NCI-H748 (cell line): Measurements from ENCODE around the gene INSR.
"Not testable (repeated sequence)": the region's sequence is repeated elsewhere in the genome, so short reads cannot be mapped to it uniquely, and the experiment has no call there.

Source experiments
- DNase-seq: peaks from one replicate; lab custom pipeline; 2025; ENCODE audit not compliant: unreplicated experiment; lab: John Stamatoyannopoulos, UW

Gene INSR

GRCh38 chr19:7258041-7258839 is 36.0 kb downstream of the INSR start:
- DNase-seq = no peak

GRCh38 chr19:7257148-7258040 is 36.8 kb downstream of the INSR start:
- no peak for DNase-seq

GRCh38 chr19:7255631-7256030 is 38.6 kb downstream of the INSR start:
- DNase-seq = no peak

GRCh38 chr19:7255119-7255518 is 39.1 kb downstream of the INSR start:
- no peak for DNase-seq

GRCh38 chr19:7254590-7254989 is 39.6 kb downstream of the INSR start:
- DNase-seq = no peak

GRCh38 chr19:7252364-7252763 is 41.9 kb downstream of the INSR start:
- DNase-seq = no peak

- DNase-seq = no peak
Observed at GRCh38 chr19:7251494-7251893, 42.7 kb downstream of the INSR start.

GRCh38 chr19:7250951-7251350 is 43.3 kb downstream of the INSR start:
- DNase-seq = no peak

- no peak for DNase-seq
Observed at GRCh38 chr19:7250057-7250596, 44.1 kb downstream of the INSR start.

- DNase-seq = no peak
Observed at GRCh38 chr19:7247155-7247554, 47.1 kb downstream of the INSR start.

GRCh38 chr19:7246601-7247000 is 47.6 kb downstream of the INSR start:
- no peak for DNase-seq

- DNase-seq = no peak
Observed at GRCh38 chr19:7242601-7243258, 51.5 kb downstream of the INSR start.

- DNase-seq = no peak
Observed at GRCh38 chr19:7238051-7238450, 56.2 kb downstream of the INSR start.

GRCh38 chr19:7236153-7236552 is 58.1 kb downstream of the INSR start:
- no peak for DNase-seq

GRCh38 chr19:7230826-7231225 is 63.4 kb downstream of the INSR start:
- DNase-seq = no peak

GRCh38 chr19:7229735-7230134 is 64.5 kb downstream of the INSR start:
- no peak for DNase-seq

GRCh38 chr19:7228935-7229541 is 65.2 kb downstream of the INSR start:
- DNase-seq = no peak

GRCh38 chr19:7227735-7228134 is 66.5 kb downstream of the INSR start:
- DNase-seq = no peak

- not testable (repeated sequence) for DNase-seq
Observed at GRCh38 chr19:7227149-7227548, 67.1 kb downstream of the INSR start.

- DNase-seq = no peak
Observed at GRCh38 chr19:7226739-7227138, 67.5 kb downstream of the INSR start.

- DNase-seq = no peak
Observed at GRCh38 chr19:7225741-7226140, 68.5 kb downstream of the INSR start.
